GM12875 (cell line): Measurements from ENCODE around the gene MBD3L5.
"Not testable (repeated sequence)": the region's sequence is repeated elsewhere in the genome, so short reads cannot be mapped to it uniquely, and the experiment has no call there.

Experiments used
- H3K4me3 ChIP-seq: one replicate; pipeline ENCODE4 v1.5.1; 2011; ENCODE audit warnings: low read depth, low read length, control low read depth
- TF ChIP-seq, protein P1 (sequence below): IDR thresholded peaks from 2 replicates; pipeline ENCODE4 v1.5.1; 2011; ENCODE audit warnings: low read depth, mild to moderate bottlenecking, control low read depth, inconsistent platforms, low read length, moderate library complexity, borderline replicate concordance; ENCODE audit not compliant: insufficient read depth

MBD3L5 gene

DNA sequence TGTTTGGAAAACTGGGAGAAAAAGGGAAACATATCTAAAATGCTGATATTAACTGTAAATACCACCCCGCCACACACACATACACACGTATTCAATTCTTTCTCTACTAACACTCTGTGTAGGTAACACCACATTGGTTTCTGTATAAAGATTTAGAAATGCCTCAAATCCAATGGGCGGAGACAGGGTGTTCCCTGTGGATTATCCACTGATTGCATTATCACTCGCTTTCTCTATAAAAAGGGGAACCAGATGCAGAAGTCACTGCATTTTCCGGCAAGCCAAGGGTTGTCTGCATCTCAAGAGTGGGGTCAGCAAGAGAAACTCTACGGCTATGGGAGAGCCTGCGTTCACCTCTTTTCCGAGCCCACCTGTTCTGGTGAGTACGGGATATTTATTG is at the start of gene MBD3L5:
MBD3L5 (plus strand) TSS at position 301 of the 400 bp plus-strand sequence; CDS start at position 335, 34 bp downstream.
- not testable (repeated sequence) for H3K4me3 ChIP-seq

DNA sequence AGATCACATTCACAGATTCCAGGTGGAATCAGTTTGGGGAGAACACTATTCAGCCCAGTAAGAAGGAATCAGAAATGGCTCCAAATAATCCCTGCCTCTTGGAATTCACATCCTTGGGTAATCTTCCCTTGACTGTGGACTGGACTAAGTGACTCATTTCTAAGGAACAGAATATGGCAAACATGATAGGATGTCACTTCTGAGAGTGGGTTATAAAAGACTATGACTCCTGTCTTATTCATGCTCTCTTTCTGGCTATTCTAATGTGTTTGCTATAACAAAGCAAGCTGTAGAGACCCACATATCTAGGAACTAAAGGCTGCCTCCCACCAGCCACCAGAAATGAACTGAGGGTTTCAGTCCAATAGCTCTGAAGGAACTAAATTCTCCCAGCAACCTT is 46.9 kb upstream of the MBD3L5 start:
- TF ChIP-seq, protein P1, sequence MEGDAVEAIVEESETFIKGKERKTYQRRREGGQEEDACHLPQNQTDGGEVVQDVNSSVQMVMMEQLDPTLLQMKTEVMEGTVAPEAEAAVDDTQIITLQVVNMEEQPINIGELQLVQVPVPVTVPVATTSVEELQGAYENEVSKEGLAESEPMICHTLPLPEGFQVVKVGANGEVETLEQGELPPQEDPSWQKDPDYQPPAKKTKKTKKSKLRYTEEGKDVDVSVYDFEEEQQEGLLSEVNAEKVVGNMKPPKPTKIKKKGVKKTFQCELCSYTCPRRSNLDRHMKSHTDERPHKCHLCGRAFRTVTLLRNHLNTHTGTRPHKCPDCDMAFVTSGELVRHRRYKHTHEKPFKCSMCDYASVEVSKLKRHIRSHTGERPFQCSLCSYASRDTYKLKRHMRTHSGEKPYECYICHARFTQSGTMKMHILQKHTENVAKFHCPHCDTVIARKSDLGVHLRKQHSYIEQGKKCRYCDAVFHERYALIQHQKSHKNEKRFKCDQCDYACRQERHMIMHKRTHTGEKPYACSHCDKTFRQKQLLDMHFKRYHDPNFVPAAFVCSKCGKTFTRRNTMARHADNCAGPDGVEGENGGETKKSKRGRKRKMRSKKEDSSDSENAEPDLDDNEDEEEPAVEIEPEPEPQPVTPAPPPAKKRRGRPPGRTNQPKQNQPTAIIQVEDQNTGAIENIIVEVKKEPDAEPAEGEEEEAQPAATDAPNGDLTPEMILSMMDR = no peak
- no peak overlapping the region for H3K4me3 ChIP-seq

DNA sequence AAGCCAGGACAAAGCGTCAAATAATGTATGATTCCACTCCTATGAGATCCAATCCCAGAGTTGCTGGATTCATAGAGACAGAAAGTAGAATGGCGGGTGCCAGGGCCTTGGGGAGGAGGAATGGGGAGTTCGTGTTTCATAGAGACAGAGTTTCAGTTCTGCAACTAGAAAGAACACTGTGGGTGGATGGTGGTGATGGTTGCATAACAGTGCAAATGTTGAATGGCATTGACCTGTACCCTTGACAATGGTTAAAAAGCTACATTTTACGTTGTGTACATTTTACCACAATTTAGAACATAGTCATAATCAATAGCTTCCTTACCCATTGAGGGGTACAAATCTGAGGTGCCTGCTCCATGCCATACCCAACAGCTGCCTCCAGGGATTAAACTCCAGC is 42.5 kb upstream of the MBD3L5 start:
- H3K4me3 ChIP-seq = no peak overlapping the region
- TF ChIP-seq, protein P1 = no peak

DNA sequence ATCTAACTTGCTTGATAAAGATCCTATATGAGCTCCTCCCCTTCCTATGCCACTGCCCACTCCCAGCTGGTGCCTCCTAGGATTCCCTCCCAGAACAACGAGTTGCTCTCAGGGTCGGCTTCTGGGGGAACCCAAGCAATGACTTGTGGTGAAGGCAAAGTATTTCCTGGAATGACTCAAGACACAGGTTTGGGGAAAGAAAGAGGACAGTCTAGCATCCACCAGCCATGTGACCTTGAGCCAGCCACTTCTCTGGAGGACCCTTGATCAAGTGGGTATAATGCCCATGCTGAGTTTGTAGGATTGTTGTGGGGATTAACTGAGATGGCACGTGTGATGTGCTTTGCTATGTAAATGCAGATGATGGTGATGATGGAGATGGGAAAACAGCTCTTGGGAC is 42.1 kb upstream of the MBD3L5 start:
- H3K4me3 ChIP-seq = no peak overlapping the region
- TF ChIP-seq, protein P1 = no peak

DNA sequence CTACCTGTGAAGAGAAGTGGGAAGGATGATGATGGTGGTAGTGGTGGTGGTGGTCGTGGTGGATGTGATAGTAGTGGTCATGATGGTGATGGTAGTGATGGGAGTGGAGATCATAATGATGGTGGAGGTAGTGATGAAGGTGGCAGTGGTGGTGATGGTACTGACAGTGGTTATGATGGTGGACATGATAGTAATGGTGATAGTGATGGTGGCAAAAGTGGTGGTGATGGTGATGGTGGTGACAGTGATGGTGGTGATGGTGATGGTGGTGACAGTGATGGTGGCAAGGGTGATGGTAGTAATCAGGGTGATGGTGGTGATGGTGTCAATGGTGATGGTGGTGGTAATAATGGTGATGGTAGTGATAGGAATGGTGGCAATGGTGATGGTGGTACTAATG is 35.3 kb upstream of the MBD3L5 start:
- TF ChIP-seq, protein P1 = no peak
- H3K4me3 ChIP-seq = no peak overlapping the region

DNA sequence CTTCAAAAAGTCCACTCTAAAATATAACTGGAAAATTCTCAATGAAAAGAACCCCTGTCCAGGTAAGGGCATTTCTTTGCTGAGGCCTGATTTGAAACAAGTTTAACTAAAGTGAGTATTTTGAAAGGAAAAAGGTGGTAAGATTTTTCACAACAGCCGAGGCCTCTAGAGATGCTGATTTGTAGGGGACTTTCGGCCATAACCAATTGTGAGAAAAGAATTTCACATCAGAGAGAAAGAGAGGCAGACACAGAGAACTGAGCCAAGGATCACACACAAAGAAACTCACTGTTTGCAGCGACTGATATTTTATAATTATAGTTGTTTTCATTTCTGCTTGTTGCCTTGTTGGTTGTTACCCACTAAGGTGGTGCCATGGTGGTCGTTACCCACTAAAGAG is 33.6 kb upstream of the MBD3L5 start:
- TF ChIP-seq, protein P1 = no peak
- no peak overlapping the region for H3K4me3 ChIP-seq

DNA sequence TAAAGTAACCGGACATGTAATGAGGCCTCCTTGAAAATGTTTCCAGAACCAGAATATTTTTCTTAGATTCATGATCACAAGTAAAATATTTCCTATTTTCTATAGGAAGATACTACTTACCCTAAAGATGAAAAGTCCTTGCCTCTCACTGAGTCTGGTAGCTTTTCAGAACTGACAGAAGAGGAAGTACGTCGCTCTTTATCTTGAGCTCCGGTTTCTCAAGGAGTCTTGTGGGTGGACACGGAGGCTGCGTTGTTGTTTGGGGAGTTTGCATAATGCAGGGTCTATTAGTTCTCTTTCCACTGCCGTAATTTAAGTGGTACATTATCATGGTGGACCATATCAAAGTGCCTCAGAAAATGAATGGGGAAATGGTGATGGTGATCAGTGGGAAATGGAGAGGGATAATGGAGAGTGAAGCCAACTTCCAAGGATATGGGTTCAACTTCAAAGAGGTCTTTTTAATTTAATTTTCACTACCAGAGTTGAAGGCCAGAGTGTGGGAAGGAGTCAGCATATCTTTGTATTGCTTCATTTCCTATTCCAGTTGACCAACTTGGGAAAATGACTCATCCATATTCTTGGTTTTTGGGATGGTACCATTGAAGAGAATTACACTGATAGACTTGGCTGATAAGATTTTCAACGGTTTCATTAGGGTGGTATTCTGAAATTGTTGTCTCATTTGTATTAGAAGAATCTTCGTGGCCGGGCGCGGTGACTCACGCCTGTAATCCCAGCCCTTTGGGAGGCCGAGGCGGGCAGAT is 32.5 kb upstream of the MBD3L5 start:
- H3K4me3 ChIP-seq = no peak overlapping the region
- TF ChIP-seq, protein P1 = no peak
